ENCODE results near the gene NOTCH3.

DNA sequence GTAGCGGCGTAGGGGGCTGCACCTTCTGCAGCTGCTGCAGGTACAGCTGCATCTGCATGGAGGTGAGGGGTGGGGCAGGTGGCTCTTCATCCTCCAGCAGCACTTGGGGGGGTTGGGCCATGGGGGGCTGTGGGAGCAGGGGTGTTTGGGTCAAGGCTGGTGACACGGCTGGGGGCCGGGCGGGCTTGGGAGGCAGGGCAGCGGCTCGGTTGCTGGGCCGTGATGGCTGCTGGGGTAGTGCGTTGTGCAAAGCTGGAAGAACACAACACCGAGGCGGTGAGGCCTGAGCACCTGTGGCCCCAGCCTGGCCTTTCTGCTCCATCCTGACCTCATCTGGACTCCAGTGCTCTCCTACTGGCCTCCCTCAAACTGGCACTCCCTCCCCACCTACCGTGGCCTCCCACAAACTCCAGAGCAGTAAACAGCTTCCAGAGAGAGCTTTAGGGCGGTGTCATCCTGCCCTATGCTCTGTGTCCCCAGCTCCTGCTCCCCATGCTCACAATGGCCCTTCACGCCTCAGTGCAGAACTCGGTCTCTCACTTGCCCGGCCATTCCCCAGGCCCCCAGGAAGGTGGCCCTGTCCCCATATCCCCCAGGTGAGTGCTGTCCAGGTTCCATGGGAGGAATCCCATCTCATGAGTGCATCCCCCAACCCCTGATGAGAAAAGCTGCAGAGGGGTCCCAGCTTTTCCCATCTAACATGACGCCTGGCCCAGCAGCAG, 42.6 kb upstream of the NOTCH3 start:
- TF ChIP-seq HDAC2 (IDR thresholded peaks at IDR 0.05; ENCODE audit: borderline replicate concordance in 1 of 2, low read depth in 2 of 2, low read length in 2 of 2) (no peak), EP300 (IDR thresholded peaks at IDR 0.05; ENCODE audit: borderline replicate concordance in 1 of 2, low read depth in 2 of 2, low read length in 2 of 2) (no peak), CREB1 (IDR thresholded peaks at IDR 0.05) (no peak), SRF (IDR thresholded peaks at IDR 0.05; ENCODE audit: low read depth, low read length) (no peak), PHF8 (conservative IDR thresholded peaks at IDR 0.05; ENCODE audit: low read depth, low read length) (no peak), BRCA1 (IDR thresholded peaks at IDR 0.05; ENCODE audit: low read depth, low read length) (no peak), TBP (IDR thresholded peaks at IDR 0.05; ENCODE audit: low read depth, low read length) (no peak), CHD2 (IDR thresholded peaks at IDR 0.05; ENCODE audit: low read length) (no peak)
- TF ChIP-seq, protein P1, sequence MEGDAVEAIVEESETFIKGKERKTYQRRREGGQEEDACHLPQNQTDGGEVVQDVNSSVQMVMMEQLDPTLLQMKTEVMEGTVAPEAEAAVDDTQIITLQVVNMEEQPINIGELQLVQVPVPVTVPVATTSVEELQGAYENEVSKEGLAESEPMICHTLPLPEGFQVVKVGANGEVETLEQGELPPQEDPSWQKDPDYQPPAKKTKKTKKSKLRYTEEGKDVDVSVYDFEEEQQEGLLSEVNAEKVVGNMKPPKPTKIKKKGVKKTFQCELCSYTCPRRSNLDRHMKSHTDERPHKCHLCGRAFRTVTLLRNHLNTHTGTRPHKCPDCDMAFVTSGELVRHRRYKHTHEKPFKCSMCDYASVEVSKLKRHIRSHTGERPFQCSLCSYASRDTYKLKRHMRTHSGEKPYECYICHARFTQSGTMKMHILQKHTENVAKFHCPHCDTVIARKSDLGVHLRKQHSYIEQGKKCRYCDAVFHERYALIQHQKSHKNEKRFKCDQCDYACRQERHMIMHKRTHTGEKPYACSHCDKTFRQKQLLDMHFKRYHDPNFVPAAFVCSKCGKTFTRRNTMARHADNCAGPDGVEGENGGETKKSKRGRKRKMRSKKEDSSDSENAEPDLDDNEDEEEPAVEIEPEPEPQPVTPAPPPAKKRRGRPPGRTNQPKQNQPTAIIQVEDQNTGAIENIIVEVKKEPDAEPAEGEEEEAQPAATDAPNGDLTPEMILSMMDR (IDR thresholded peaks at IDR 0.05; ENCODE audit: control extremely low read depth in 1 of 3, insufficient read depth in 1 of 3, low read depth in 1 of 3, low read length in 3 of 3): no peak

Measured in H1 (cell line).